Activated CD4-positive, alpha-beta T cell treated with anti-CD3 and anti-CD28 coated beads, Interleukin-10, Interleukin-2, amounts not matched to agents 100 ng/mL and 50 ng/mL, durations not matched to agents 16 hours and 8 hours (primary cell): Measurements from ENCODE around the gene CRK.
"Not testable (repeated sequence)": the region's sequence is repeated elsewhere in the genome, so short reads cannot be mapped to it uniquely, and the experiment has no call there.

ENCODE experiments used
- DNase-seq: peaks from one replicate; pipeline ENCODE4 v3.0.0-alpha.2; 2020

CRK gene

DNA sequence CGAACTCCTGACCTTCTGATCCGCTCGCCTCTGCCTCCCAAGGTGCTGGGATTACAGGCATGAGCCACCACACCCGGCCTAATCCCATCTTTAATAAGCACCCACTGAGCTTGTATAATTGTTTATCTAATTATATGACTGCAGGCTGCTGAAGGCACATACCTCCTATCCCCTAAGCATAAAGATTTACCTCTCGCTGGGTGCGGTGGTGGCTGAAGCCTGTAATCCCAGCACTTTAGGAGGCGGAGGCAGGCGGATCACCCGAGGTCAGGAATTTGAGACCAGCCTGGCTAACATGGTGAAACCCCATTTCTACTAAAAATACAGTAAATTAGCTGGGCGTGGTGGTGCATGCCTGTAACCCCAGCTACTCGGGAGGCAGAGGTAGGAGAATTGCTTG, 35.9 kb downstream of the CRK start:
- no peak for DNase-seq

DNA sequence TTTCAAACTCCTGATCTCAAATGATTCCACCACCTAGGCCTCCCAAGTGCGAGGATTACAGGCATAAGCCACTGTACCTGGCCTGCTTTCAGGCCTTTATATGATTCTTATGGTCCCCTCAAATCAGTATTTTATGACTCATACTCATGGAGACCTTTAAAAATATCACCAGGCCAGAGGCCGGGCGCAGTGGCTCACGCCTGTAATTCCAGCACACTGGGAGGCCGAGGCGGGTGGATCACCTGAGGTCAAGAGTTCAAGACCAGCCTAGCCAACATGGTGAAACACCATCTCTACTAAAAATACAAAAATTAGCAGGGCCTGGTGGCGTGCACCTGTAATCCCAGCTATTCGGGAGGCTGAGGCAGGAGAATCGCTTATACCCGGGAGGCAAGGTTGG, 37.6 kb downstream of the CRK start:
- DNase-seq = not testable (repeated sequence)

DNA sequence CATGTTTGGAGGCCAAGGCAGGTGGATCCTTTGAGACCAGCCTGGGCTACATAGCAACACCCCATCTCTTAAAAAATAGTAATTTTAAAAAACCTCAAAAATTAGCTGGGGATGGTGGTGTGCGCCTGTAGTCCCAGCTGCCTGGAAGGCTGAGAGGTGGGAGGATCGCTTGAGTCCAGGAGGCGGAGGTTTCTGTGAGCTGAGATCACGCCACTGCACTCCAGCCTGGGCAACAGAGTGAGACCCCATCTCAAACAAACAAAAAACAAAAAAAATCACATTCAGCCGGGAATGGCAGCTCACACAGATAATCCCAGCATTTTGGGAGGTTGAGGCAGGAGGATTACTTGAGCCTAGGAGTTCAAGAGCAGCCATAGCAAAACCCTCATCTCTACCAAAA, 39.6 kb downstream of the CRK start:
- no peak for DNase-seq

DNA sequence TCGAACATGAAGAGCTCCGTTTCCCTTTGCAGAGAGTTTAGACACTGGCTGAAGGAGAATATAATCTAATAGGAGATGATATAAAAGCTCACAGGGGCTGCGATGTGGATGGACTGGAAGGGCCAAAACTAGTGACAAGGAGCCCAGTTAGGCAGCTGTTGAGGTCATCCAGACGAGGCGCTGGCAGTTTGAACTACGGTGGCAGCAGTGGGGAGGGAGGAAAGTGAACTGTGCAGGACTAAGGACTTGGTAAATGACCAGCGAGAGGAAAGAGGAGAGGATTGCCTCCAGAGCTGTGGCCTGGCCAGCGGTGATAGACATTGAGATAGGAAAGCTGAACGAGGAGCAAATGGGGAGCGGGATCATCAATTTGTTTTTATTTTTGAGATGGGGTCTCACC, 41.4 kb downstream of the CRK start:
- no peak for DNase-seq

DNA sequence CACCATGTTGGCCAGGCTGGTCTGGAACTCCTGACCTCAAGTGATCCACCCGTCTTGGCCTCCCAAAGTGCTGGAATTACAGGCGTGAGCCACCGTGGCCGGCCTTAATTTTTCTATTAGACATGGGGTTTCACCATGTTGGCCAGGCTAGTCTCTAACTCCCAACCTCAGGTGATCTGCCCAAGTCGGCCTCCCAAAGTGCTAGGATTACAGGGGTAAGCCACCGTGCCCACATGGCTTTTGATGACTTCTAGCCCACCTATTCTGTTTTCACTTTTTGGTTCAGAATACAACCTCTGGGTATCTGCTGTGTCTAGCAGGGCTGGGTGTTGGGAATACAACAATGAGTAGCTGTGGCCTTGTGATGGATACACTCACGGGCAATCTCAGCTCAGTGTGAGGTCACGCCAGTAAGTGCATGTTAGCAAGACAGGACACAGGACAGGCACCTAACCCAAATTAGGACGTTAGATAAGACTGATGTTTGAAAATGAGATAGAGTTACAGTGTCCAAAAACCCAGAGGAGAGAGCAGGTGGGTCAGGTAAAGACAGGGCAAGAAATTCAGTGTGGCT, 41.9 kb downstream of the CRK start:
- no peak for DNase-seq

DNA sequence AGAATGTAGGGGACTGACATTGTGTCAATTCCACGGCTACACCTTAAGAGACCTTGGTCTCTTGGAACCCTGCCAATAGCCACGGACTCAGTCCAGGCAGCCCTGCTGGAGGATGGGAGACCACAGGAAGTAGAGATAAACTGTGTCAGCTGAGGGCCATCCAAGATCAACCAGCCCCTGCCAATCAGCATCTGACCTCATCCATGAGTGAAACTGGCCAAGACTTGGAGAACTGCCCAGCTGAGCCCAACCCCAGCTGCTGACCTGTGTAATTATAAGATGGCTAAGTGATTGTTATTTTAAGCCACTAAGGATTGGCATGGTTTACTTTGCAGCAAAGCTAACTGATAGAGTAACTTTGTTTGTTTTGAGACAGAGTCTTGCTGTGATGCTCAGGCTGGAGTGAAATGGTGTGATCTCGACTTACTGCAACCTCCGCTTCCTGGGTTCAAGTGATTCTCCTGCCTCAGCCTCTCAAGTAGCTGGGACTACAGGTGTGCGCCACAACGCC, 42.7 kb downstream of the CRK start:
- DNase-seq = no peak

DNA sequence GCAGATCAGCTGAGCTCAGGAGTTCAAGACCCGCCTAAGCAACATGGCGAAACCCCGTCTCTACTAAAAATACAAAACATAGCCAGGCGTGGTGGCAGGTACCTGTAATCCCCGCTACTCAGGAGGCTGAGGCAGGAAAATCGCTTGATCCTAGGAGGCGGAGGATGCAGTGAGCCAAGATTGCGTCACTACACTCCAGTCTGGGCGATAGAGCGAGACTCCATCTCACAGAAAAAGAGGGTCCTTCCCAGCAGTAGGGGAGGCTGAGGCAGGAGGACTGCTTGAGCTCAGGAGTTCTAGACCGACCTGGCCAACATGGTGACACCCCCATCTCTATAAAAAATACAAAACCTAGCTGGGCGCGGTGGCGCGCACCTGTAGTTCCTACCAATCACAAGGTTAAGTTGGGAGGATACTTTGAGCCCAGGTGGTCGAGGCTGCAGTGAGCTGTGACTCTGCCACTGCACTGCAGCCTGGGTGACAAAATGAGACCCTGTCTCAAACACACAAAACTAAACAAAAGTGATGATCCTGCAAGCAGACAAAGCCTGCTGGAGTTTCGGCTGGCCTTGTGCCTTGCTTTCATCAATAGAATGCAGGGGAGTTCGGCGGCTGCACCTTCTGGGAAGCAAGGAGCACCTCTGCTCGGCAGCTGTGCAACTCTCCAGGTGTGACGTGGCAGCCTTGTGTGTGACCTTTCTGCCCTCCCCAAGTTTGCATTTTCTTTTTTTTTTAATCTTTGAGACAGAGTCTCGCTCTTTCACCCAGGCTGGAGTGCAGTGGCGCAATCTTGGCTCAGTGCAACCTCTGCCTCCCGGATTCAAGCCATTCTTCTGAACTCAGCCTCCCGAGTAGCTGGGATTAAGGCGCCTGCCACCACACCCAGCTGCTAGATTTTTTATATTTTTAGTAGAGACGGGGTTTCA, 43.6 kb downstream of the CRK start:
- DNase-seq = no peak

DNA sequence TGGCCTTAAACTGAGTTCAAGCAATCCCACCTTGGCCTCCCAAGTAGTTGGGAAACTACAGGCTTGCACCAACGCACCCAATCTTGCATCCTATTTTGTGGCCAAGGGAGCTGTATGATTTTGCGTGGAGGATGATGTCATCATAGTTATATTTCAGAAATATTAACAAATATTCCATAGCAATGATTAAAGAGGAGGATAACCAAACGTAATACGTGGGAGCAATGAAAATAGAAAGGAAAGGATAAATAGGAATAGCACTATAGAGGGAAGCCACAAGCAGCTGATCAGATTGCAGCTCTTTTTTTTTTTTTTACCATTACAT, 53.8 kb downstream of the CRK start:
- DNase-seq = no peak

DNA sequence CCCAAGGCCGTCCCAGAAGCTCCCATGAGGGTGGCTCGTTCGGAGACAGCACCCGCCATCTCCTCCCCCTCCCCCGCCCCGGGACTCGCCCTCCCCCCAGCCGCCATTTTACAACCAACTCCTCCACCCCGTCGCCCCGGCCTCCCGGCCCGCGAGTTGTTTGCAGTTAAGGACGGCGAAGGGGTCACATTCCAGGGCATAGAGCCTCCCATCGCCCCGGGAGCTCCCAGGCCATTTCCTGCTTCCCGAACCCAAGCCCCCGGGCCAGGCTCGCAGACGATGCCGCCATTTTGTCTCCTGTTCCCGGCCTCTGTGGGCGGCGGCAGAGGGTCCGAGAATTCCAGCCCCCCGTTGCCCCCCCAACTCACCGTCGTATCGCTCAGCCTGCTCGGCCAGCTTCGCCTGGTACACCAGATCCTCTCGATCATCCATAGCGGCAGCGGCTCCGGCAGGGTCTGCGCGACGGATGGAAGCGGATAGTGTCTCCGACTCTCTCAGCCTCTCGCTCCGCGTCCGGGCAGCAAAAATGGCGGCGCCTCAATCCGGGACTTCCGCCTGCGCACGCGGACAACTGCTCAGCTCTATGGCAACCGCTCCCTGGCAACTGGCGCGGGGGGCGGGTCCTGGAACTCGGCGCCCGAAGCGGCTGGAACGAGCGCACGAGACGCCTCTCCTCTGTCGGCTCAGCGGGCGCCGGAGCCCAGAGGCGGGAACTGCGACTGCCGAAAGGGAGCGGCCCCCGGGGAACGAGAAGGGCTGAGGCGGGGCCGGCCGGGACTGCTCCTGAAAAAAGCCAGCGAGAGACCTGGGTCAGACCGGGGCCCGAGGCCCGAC, 56.1 kb downstream of the CRK start, which contains the start of gene YWHAE:
TSS of gene YWHAE (minus strand) at position 544 of the 834 bp plus-strand sequence. CDS start at position 432, 112 bp downstream.
- peak; percentile 98 for DNase-seq

DNA sequence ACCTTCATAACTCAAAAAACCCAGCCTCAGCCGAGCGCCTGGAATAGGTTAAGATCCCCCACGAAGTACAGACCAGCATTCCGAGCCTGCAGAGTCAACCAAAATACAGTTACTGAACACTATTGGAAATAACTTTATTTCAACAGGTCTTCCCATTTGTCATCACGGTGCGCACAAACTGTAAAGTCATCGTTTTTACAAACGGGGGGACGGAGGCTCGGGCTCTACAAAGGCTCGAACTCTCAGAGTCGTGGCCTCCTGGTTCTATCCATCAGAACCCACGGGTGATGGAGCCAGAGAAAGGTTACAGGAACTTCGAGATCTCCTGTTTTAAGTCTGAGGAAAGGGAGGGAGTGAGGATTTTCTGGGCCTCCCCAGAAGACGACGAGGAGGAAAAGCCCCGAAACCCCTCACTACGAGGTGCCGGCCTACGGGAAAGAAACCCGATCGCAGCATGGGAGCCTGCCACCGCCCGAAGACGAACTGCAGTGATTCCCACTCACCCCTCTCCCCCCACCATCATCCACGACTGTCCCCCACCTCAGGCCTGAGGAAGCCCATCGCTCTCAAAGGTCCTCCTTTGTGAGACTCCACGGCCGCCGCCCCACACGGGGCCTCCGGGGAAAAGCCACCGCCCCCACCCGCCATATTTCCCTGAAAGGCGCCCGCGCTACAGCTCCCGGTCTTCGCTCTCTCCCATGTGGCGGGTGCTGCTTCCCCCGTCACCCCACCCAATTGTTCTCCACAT, 56.9 kb downstream of the CRK start:
- peak; percentile 46 for DNase-seq

DNA sequence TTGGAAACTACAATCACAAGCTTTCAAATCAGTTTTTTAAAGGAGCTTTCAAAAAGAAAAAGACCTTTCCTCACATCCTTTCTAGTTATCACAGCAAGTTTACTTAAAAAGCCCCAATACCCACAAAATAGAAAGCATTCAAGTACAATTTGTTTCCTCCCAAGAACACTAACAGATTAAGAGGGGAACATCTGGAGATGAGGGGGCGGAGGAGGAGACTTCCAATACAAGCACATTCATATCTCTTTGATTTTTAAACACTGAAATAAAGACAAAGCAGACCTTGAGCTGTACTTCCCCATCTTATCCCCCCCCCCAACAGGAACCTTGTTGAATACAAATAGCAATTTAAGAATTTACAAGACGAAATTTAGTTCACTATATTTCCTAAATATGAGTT, 58.0 kb downstream of the CRK start:
- DNase-seq = no peak

DNA sequence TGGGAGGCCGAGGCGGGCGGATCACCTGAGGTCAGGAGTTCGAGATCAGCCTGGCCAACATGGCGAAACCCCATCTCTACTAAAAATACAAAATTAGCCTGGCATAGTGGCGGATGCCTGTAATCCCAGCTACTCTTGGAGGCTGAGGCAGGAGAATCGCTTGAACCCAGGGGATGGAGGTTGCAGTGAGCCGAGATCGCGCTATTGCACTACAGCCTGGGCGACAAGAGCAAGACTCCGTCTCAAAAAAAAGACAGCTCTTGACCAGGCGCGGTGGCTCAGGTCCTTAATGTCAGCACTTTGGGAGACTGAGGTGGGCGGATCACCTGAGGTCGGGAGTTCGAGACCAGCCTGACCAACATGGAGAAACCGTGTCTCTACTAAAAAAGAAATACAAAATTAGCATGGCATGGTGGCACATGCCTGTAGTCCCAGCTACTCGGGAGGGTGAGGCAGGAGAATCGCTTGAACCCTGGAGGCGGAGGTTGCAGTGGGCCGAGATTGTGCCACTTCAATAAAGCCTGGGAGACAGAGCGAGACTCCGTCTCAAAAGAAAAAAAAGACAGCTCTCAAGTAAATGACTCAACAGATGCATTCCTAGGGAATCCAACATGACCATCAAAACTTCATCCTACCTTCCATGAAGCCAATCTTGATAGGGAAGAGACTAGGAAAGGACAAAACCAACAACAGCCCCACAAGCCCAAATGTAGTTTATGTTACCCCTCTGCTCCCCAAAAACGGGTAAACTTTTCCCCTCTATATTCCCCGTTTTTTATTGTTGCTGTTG, 60.0 kb downstream of the CRK start:
- not testable (repeated sequence) for DNase-seq

DNA sequence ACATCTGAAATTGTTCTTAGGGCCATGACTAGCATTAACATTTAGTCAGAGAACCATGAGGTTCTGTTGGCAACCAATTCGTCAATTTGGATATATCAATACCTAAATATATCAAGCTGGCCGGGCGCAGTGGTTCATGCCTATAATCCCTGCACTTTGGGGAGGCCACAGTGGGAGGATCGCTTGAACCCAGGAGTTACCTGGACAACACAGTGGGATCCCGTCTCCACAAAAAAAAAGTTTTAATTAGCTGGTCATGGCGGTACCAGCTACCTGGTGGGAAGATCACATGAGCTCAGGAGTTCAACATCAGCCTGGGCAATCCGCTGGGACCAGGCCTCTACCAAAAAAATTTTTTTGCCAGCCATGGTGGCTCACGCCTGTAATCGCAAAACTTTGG, 64.5 kb downstream of the CRK start:
- no peak for DNase-seq

DNA sequence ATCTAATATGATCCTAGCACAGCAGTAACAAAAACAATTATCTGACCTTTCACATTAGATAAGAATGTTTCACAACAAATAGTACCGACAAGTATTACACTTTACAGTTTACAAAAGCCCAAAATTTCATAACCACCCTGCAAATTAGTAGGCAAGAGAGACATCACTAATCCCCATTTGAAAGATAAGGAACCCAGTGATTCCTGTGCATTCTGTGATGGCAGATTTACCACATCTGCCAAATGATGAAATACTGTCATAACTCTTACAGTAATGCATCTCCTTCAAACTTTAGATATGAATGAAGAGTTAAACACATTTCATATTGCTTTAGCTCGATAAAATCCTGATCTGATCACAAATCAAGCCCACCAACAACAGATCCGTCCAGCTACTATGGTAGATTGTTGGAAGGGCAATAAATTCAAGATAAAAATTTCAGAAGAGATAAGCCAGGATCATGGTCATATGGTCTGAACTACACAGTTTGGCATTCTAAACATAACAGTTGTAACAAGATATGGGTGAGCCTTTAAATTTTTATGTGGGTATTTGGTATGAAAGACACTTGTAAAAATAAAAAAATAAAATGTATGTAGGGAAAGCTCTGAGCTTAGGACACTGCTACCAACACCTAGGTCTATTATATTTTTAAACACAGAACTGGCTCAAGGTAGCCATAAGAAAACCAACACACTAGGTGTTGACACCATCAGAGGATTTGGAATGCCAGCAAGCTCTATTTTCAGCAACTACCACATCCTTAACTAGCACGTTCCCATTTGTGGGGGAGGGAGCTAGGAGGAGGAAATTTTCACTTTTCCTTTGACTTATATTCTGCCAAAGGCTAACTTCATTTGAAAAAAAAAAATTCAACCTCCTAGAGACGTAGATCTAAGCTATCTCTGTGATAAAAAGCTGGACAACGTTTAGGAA, 65.3 kb downstream of the CRK start:
- no peak for DNase-seq

DNA sequence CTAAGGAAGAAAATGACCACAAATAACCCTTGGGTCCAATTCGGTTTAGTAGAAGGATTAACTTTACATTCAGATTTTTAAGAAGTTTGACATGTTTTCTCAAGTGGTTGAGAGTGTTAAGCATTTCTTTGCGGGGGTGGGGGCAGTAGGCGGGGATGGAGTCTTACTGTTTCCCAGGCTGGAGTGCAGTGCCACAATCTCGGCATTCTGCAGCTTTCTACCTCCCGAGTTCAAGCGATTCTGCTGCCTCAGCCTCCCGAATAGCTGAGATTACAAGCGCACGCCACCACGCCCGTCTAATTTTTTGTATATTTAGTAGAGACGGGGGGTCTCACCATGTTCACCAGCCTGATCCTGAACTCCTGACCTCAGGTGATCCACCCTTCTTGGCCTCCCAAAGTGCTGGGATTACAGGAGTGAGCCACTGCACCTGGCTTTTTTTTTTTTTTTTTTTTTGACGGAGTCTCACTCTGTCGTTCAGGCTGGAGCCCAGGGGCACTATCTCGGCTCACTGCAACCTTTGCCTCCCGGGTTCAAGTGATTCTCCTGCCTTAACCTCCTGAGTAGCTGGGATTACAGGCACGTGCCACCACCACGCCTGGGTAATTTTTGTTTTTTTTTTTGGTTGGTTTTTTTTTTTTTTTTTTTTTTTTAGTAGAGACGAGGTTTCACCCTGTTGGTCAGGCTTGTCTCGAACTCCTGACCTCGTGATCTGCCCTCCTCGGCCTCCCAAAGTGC, 68.4 kb downstream of the CRK start:
- DNase-seq = not testable (repeated sequence)

DNA sequence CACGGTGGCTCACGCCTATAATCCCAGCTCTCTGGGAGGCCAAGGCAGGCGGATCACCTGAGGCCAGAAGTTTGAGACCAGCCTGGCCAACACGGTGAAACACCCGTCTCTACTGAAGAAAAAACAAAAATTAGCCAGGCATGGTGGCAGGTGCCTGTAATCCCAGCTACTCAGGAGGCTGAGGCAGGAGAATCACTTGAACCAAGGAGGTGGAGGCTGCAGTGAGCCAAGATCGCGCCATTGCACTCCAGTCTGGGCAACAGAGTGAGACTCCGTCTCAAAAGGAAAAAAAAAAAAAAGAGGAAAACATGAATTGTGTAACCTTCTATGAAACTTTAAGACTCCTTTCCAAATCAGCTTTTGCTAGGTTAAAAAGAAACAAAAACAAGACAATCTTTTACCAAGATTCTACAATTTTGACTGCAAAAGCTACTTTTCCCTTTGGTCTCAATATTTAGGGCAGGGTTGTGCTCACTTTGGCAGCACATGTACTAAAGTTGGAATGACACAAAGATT, 69.3 kb downstream of the CRK start:
- DNase-seq = not testable (repeated sequence)

DNA sequence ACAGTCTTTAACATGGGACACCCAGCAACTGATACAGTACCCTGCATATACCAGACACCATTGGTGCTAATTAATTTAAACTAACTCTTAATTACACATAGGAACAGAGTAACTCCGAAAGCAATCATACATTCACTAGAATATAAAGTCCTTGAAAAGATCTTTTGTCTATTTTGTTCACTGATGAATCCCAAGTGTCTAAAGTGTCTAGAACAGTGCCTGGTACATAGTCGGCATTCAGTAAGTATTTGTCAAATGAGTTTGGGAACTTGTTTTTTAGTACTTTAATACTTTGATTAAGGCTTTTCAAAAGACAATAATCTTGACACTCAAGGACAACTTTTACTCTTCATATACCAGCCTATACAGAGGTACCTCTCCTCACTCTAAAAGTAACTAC, 69.8 kb downstream of the CRK start:
- DNase-seq = no peak

DNA sequence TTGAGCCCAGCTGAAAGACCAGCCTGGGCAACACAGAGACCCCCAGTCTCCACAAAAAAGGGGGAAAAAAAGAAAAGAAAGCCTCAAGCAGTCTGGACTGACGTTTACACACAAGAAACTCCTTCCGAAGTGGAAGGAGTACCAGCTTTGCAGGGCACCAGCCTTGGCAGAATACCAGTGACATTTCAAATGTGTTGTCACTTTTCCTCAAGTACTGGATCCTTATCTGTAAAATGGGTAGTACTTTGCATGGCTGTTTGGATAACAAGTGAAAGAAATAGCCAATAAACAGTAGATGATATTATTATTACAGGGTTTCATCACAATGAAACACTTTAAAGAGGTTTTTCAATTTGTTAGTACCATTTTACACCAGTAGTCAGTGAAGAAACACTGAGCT, 70.2 kb downstream of the CRK start:
- no peak for DNase-seq

DNA sequence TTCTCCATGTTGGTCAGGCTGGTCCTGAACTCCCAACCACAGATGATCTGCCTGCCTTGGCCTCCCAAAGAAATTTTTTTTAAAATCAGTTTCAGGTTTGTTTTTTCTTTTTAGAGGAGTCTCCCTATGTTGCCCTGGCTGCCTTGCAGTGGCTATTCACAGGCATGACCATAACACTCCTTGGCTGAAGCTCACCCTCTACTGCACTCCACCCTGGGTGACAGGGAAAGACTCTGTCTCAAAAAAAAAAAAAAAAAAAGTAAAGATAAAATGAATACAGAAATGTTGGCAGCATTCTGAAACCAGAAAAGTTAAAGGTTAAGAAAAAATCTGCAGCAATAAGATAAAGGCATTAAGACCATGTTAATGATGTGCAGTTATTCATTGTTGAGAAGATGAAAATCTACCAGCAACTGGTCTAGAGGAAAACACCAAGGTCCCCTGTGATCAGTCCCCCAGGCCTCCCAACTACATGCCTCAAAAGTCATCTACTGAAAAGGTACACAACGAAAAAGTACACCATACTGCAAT, 71.1 kb downstream of the CRK start:
- no peak for DNase-seq
